Measurements from ENCODE around the gene MFSD6. TPM values are rescaled to one million over a fixed set of nuclear protein-coding genes. Genes with fewer than 3 reads are reported as not detected.

The MFSD6 gene
- polyA plus RNA-seq, 1 of the 3 experiments (the other 2 are of a cell fraction) = 15.1 TPM

GRCh38 chr2:190535121-190535439 lies 126.9 kb downstream of the MFSD6 start (continued):
- TF ChIP-seq, protein P1, sequence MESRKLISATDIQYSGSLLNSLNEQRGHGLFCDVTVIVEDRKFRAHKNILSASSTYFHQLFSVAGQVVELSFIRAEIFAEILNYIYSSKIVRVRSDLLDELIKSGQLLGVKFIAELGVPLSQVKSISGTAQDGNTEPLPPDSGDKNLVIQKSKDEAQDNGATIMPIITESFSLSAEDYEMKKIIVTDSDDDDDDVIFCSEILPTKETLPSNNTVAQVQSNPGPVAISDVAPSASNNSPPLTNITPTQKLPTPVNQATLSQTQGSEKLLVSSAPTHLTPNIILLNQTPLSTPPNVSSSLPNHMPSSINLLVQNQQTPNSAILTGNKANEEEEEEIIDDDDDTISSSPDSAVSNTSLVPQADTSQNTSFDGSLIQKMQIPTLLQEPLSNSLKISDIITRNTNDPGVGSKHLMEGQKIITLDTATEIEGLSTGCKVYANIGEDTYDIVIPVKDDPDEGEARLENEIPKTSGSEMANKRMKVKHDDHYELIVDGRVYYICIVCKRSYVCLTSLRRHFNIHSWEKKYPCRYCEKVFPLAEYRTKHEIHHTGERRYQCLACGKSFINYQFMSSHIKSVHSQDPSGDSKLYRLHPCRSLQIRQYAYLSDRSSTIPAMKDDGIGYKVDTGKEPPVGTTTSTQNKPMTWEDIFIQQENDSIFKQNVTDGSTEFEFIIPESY (IDR thresholded peaks at IDR 0.05; ENCODE audit: borderline replicate concordance, low read depth) = no peak
- TF ChIP-seq ELF1 (IDR thresholded peaks at IDR 0.05) (no peak), SIN3A (IDR thresholded peaks at IDR 0.05; ENCODE audit: borderline replicate concordance, low read depth, low read length) (no peak), IRF3 (IDR thresholded peaks at IDR 0.05; ENCODE audit: low read depth, low read length) (no peak), RCOR1 (IDR thresholded peaks at IDR 0.05; ENCODE audit: low read length) (no peak), TEAD4 (IDR thresholded peaks at IDR 0.05; ENCODE audit: borderline replicate concordance, insufficient read depth) (no peak), RXRA (IDR thresholded peaks at IDR 0.05; ENCODE audit: borderline replicate concordance, low read depth) (no peak), POLR2AphosphoS5 (IDR thresholded peaks at IDR 0.05; ENCODE audit: low read depth, low read length) (no peak), RFX5 (IDR thresholded peaks at IDR 0.05; ENCODE audit: low read length) (no peak), TCF12 (IDR thresholded peaks at IDR 0.05) (no peak)
- TF ChIP-seq, protein P2, sequence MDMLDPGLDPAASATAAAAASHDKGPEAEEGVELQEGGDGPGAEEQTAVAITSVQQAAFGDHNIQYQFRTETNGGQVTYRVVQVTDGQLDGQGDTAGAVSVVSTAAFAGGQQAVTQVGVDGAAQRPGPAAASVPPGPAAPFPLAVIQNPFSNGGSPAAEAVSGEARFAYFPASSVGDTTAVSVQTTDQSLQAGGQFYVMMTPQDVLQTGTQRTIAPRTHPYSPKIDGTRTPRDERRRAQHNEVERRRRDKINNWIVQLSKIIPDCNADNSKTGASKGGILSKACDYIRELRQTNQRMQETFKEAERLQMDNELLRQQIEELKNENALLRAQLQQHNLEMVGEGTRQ (IDR thresholded peaks at IDR 0.05; ENCODE audit: borderline replicate concordance, low read depth, low read length) = no peak

- H2AFZ ChIP-seq (ENCODE audit: low read depth) = peak overlapping the region; percentile 98
- ChIA-PET POLR2A (no interaction called here), CTCF (no interaction called here)
- peak overlapping the region in 1 of 2 experiments; percentile 76; a peak in 1 of 4 replicates for H3K4me3 ChIP-seq (ENCODE audit: low read depth in 2 of 2, low read length in 1 of 2)
- H4K20me1 ChIP-seq (ENCODE audit: insufficient read depth) = no peaks in the 10 kb centered on the region
- 100% methylated on average over 1 of the region's 1 CpG for WGBS (ENCODE audit: low lambda C conversion rate)
- no peaks in the 10 kb centered on the region for H3K27me3 ChIP-seq (ENCODE audit: insufficient read depth)
- peaks cover 15% of the 10 kb centered on the region for H3K9me3 ChIP-seq
- peaks cover 0 to 7% of the 10 kb centered on the region in 2 experiments; a peak in 2 of 4 replicates for H3K4me1 ChIP-seq (ENCODE audit: control insufficient read depth in 1 of 2, insufficient read depth in 2 of 2, low read depth in 1 of 2, low read length in 1 of 2)
- peak overlapping the region; percentile 84; the same call in 1 of the 2 replicates for H3K4me2 ChIP-seq
- DNase-seq = no peak
- H3K9me2 ChIP-seq = no peaks in the 10 kb centered on the region
- TF ChIP-seq MEF2A (IDR thresholded peaks at IDR 0.05; ENCODE audit: borderline replicate concordance, low read depth) (no peak), GATA2 (CRISPR knock-in tag; IDR thresholded peaks at IDR 0.05) (no peak), GABPA (IDR thresholded peaks at IDR 0.05; ENCODE audit: low read depth) (no peak), FOXM1 (IDR thresholded peaks at IDR 0.05; ENCODE audit: low read depth) (no peak), NRF1 (IDR thresholded peaks at IDR 0.05; ENCODE audit: low read depth, low read length) (no peak), RFX5 (IDR thresholded peaks at IDR 0.05; ENCODE audit: low read length) (no peak), FOXJ3 (CRISPR knock-in tag; IDR thresholded peaks at IDR 0.05) (no peak), USF1 (IDR thresholded peaks at IDR 0.05; ENCODE audit: borderline replicate concordance, low read depth) (no peak), FOSL2 (IDR thresholded peaks at IDR 0.05; ENCODE audit: borderline replicate concordance, low read depth) (no peak)
- TF ChIP-seq, protein P2 (IDR thresholded peaks at IDR 0.05; ENCODE audit: borderline replicate concordance, low read depth, low read length) = no peak
- H3F3A ChIP-seq (replicated peaks; ENCODE audit: insufficient read depth) = peaks cover 5% of the 10 kb centered on the region
- no peak overlapping the region for H3K27ac ChIP-seq (ENCODE audit: low read depth in 2 of 2, low read length in 1 of 2)
- no peak overlapping the region for H3K9ac ChIP-seq
- H3K36me3 ChIP-seq (replicated peaks in 1 of 2; ENCODE audit: control insufficient read depth in 1 of 2, insufficient read depth in 2 of 2, low read length in 1 of 2) = no peaks in the 10 kb centered on the region
- no peaks in the 10 kb centered on the region for H3K79me2 ChIP-seq (ENCODE audit: insufficient read depth)
Observed at GRCh38 chr2:190535586-190535985, 127.4 kb downstream of the MFSD6 start.
